Activated naive CD8-positive, alpha-beta T cell treated with anti-CD3 and anti-CD28 coated beads, Interleukin-2, amount 50 U/mL, for 24 hours (primary cell): Measurements from ENCODE around the gene STX1A.
A peak's percentile ranks its signal among the peaks of the same experiment; 100 is the strongest.
"Not testable (repeated sequence)": the region's sequence is repeated elsewhere in the genome, so short reads cannot be mapped to it uniquely, and the experiment has no call there.

ENCODE experiments used
- ATAC-seq: fragments of 150-1000 bp; cut with Tn5 transposase; one replicate; pipeline ENCODE4 v1.10.0; 2021
- DNase-seq: peaks from one replicate; pipeline ENCODE4 v3.0.0; 2021
- H3K27ac Mint-ChIP-seq: one replicate; pipeline ENCODE4 v1.8.0; 2021; ENCODE audit warnings: mild to moderate bottlenecking, mixed read lengths
- H3K27me3 Mint-ChIP-seq: one replicate; pipeline ENCODE4 v1.8.0; 2021; ENCODE audit warnings: mixed read lengths
- H3K36me3 Mint-ChIP-seq: one replicate; pipeline ENCODE4 v1.8.0; 2021; ENCODE audit warnings: low read depth, mixed read lengths
- H3K4me1 Mint-ChIP-seq: one replicate; pipeline ENCODE4 v1.8.0; 2021; ENCODE audit warnings: mixed read lengths
- H3K4me3 Mint-ChIP-seq: one replicate; pipeline ENCODE4 v1.8.0; 2021; ENCODE audit warnings: mild to moderate bottlenecking, moderate library complexity, mixed read lengths
- H3K9me3 Mint-ChIP-seq: one replicate; pipeline ENCODE4 v1.8.0; 2021; ENCODE audit warnings: mixed read lengths

STX1A gene

GRCh38 chr7:73722785-73723184 is 3.3 kb upstream of the STX1A start:
- ATAC-seq (no peak), DNase-seq (no peak)
- H3K9me3 Mint-ChIP-seq: no peaks in the 10 kb centered on the region
- H3K4me3 Mint-ChIP-seq: no peak overlapping the region
- peaks cover 12% of the 10 kb centered on the region for H3K4me1 Mint-ChIP-seq
- no peak overlapping the region for H3K27ac Mint-ChIP-seq
- no peaks in the 10 kb centered on the region for H3K36me3 Mint-ChIP-seq
- H3K27me3 Mint-ChIP-seq: peaks cover 18% of the 10 kb centered on the region

DNA sequence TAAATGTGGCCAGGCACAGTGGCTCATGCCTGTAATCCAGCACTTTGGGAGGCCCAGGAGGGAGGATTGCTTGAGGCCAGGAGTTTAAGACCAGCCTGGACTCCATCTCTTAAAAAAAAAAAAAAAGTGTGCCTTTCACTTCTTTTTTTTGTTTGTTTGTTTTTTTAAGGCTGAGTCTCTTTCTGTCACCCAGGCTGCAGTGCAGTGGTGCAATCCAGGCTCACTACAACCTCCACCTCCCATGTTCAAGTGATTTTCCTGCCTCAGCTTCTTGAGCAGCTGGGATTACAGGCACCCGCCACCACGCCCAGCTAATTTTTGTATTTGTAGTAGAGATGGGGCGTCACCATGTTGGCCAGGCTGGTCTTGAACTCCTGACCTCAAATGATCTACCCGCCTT is 2.7 kb upstream of the STX1A start:
- H3K27me3 Mint-ChIP-seq: peaks cover 18% of the 10 kb centered on the region
- not testable (repeated sequence) for ATAC-seq, H3K9me3 Mint-ChIP-seq, H3K27ac Mint-ChIP-seq, H3K36me3 Mint-ChIP-seq, H3K4me3 Mint-ChIP-seq, DNase-seq
- peaks cover 18% of the 10 kb centered on the region for H3K4me1 Mint-ChIP-seq

- H3K9me3 Mint-ChIP-seq: no peaks in the 10 kb centered on the region
- no peak overlapping the region for H3K27ac Mint-ChIP-seq
- H3K36me3 Mint-ChIP-seq: peaks cover 2% of the 10 kb centered on the region
- DNase-seq (no peak), ATAC-seq (no peak)
- H3K27me3 Mint-ChIP-seq: peaks cover 18% of the 10 kb centered on the region
- peaks cover 23% of the 10 kb centered on the region for H3K4me1 Mint-ChIP-seq
- H3K4me3 Mint-ChIP-seq: no peak overlapping the region
These were observed 1.9 kb upstream of the STX1A start for GRCh38 chr7:73721377-73721817.

DNA sequence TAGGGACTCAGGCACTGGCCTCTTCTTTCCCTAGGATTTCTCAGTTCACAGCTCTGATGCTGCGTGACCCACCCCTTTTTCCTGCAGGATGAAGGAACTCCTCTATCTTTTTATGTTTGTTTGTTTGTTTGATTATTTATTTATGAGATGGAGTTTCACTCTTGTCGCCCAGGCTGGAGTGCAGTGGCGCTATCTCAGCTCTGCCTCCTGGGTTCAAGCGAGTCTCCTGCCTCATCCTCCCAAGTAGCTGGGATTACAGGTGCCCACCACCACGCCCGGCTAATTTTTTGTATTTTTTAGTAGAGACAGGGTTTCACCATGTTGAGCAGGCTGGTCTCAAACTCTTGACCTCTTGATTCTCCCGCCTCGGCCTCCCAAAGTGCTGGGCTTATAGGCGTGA is 974 bp upstream of the STX1A start:
- peaks cover 33% of the 10 kb centered on the region for H3K4me1 Mint-ChIP-seq
- peaks cover 18% of the 10 kb centered on the region for H3K27me3 Mint-ChIP-seq
- not testable (repeated sequence) for ATAC-seq, H3K36me3 Mint-ChIP-seq, H3K9me3 Mint-ChIP-seq, DNase-seq
- peak overlapping the region; percentile 74 for H3K27ac Mint-ChIP-seq
- H3K4me3 Mint-ChIP-seq: peak overlapping the region; percentile 68

GRCh38 chr7:73719806-73720169 is 319 bp upstream of the STX1A start:
- Mint-ChIP-seq H3K36me3 (peaks cover 2% of the 10 kb centered on the region), H3K27me3 (peaks cover 16% of the 10 kb centered on the region), H3K27ac (peak overlapping the region; percentile 74), H3K9me3 (no peaks in the 10 kb centered on the region), H3K4me1 (peaks cover 37% of the 10 kb centered on the region), H3K4me3 (peak overlapping the region; percentile 68)
- no peak for DNase-seq
- no peak for ATAC-seq

DNA sequence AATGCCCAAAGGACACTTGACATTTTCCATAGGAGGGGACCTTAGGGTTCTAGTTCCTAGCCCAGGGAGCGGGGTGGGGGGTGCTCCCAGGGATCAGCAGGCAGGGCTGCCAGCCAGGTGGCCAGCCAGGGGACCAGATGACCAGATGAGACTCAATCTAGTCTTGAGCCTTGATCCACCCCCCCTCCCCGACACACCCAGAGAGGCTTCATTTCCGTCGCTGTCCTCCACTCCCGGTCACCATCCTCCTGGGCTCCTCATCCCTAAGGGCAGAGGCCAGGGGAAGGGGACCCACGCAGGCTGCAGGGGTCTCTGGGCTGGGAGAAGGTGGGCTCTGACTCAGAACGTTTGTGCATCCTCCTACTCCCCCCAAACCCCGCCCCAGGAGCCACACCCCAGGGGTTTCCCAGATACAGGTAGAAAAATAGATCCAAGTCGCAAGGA is 1.0 kb downstream of the STX1A start:
- peak overlapping the region; percentile 81 for H3K4me3 Mint-ChIP-seq
- H3K27ac Mint-ChIP-seq: peak overlapping the region; percentile 89
- peak; percentile 42 for DNase-seq
- ATAC-seq: no peak
- peaks cover 16% of the 10 kb centered on the region for H3K27me3 Mint-ChIP-seq
- H3K36me3 Mint-ChIP-seq: peaks cover 2% of the 10 kb centered on the region
- H3K9me3 Mint-ChIP-seq: no peaks in the 10 kb centered on the region
- H3K4me1 Mint-ChIP-seq: peaks cover 37% of the 10 kb centered on the region

DNA sequence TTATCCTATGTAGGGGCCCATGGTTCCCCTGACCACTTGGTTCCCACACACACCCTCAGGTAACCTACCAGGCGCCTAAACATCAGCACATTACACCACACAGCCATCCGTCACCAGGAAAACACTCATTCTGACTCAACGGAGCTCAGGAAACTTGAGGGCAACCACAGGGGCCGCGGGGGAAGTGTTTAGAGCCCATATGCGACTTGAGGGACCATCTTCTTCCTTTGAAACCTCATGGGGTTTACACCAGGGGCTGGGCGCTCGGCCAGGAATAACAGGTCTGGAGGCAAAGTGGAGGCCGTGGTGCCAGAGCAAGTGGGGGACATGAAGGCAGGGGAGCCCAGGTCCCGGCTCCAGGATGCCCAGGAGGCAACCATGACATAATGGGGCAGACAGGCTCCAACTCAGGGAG is 1.5 kb downstream of the STX1A start:
- H3K9me3 Mint-ChIP-seq: no peaks in the 10 kb centered on the region
- H3K27me3 Mint-ChIP-seq: peaks cover 16% of the 10 kb centered on the region
- peak; percentile 83 for DNase-seq
- peaks cover 37% of the 10 kb centered on the region for H3K4me1 Mint-ChIP-seq
- peak overlapping the region; percentile 89 for H3K27ac Mint-ChIP-seq
- peaks cover 3% of the 10 kb centered on the region for H3K36me3 Mint-ChIP-seq
- peak; percentile 71 for ATAC-seq
- H3K4me3 Mint-ChIP-seq: peak overlapping the region; percentile 81

DNA sequence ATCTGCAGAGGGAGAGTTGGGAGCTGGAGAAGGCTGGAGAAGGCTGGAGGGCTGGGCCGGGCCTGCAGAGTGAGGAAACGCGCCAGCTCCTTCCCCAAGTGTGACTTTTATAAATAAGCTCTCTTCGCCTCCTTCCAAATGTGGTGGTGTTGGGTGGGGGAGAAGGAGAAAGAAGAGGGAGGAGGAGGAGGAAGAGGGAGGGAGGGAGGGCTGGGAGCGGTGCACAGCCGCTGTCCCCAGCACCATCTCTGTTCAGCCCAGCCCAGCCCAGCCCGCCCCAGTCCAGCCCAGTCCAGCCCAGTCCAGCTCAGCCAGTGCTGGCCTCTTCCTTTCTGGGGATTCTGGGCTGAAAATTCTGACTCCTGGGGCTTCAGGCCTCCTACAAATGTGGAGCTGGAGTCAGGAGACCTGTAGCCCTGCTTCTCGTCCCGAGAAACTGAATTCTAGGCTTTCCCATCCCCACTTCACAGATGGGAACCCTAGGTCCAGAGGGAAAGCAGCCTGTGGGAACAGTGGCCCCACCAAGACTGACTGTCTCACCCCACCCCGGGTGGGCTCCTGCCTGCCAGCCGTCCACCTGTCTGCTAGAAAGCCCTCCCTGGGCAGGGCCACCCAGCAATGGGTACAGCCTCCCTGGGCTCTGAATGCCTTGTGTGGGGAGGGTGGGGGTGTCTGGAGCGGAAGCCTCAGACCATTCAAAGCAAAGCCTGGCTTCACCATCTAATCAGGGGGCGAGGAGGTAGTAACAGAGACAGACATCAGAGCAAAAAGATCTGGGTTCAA is 2.3 kb downstream of the STX1A start:
- peaks cover 3% of the 10 kb centered on the region for H3K36me3 Mint-ChIP-seq
- peak overlapping the region; percentile 89 for H3K27ac Mint-ChIP-seq
- H3K9me3 Mint-ChIP-seq: no peaks in the 10 kb centered on the region
- peaks cover 16% of the 10 kb centered on the region for H3K27me3 Mint-ChIP-seq
- peak overlapping the region; percentile 81 for H3K4me3 Mint-ChIP-seq
- DNase-seq (no peak), ATAC-seq (no peak)
- peaks cover 37% of the 10 kb centered on the region for H3K4me1 Mint-ChIP-seq

- no peak overlapping the region for H3K27ac Mint-ChIP-seq
- H3K27me3 Mint-ChIP-seq: peaks cover 13% of the 10 kb centered on the region
- H3K9me3 Mint-ChIP-seq: no peaks in the 10 kb centered on the region
- peaks cover 37% of the 10 kb centered on the region for H3K4me1 Mint-ChIP-seq
- DNase-seq (no peak), ATAC-seq (no peak)
- H3K36me3 Mint-ChIP-seq: peaks cover 3% of the 10 kb centered on the region
- H3K4me3 Mint-ChIP-seq: peak overlapping the region; percentile 8
These were observed 3.1 kb downstream of the STX1A start for GRCh38 chr7:73716318-73716890.

GRCh38 chr7:73715648-73716317 is 3.7 kb downstream of the STX1A start:
- H3K4me3 Mint-ChIP-seq: no peak overlapping the region
- no peaks in the 10 kb centered on the region for H3K9me3 Mint-ChIP-seq
- ATAC-seq: peak; percentile 85
- DNase-seq: peak; percentile 71
- peaks cover 11% of the 10 kb centered on the region for H3K27me3 Mint-ChIP-seq
- peaks cover 3% of the 10 kb centered on the region for H3K36me3 Mint-ChIP-seq
- peaks cover 37% of the 10 kb centered on the region for H3K4me1 Mint-ChIP-seq
- H3K27ac Mint-ChIP-seq: no peak overlapping the region

DNA sequence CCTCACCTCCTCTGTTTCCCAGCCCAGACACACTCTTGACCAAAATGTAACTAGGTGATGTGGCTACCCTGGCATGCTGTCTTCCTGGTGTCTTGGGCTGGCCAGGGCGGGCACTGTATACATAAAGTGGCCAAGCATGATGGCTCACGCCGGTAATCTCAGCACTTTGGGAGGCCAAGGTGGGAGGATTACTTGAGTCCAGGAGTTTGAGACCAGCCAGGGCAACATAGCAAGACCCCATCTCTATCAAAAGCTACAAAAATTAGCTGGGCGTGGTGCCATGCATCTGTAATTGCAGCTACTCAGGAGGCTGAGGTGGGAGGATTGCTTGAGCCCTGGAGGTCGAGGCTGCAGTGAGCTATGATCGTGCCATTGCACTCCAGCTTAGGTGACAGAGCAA is 6.2 kb downstream of the STX1A start:
- H3K27me3 Mint-ChIP-seq, ATAC-seq, DNase-seq, H3K27ac Mint-ChIP-seq, H3K9me3 Mint-ChIP-seq, H3K4me3 Mint-ChIP-seq, H3K36me3 Mint-ChIP-seq: not testable (repeated sequence)
- peaks cover 30% of the 10 kb centered on the region for H3K4me1 Mint-ChIP-seq

DNA sequence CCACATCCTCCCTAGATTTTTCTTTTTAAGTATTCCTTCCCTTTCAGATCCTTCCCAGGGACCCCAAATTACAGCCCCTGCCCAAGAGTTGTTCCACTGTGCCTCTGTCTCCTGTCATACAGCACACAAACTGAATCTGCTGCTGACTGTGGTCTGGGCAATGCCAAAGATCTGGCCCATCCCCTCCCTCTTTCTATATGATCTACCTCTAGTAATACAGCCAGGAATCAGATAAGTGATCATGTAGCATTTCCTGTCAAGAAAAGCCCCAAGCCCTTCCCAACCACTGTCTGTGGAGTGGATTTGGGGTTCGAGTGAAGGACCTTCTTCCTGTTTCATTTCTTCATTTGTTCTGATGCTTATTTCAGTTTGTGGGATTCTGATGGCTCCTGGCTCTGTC is 6.7 kb downstream of the STX1A start:
- H3K27me3 Mint-ChIP-seq: peaks cover 2% of the 10 kb centered on the region
- DNase-seq (no peak), ATAC-seq (no peak)
- H3K9me3 Mint-ChIP-seq: no peaks in the 10 kb centered on the region
- peaks cover 6% of the 10 kb centered on the region for H3K36me3 Mint-ChIP-seq
- H3K4me1 Mint-ChIP-seq: peaks cover 25% of the 10 kb centered on the region
- H3K4me3 Mint-ChIP-seq: no peak overlapping the region
- peak overlapping the region; percentile 16 for H3K27ac Mint-ChIP-seq

GRCh38 chr7:73708961-73709549 is 10.4 kb downstream of the STX1A start:
- ATAC-seq: no peak
- Mint-ChIP-seq H3K9me3 (no peaks in the 10 kb centered on the region), H3K27me3 (peaks cover 2% of the 10 kb centered on the region), H3K27ac (no peak overlapping the region), H3K36me3 (peaks cover 4% of the 10 kb centered on the region), H3K4me1 (peaks cover 11% of the 10 kb centered on the region), H3K4me3 (no peak overlapping the region)
- DNase-seq: no peak

GRCh38 chr7:73707045-73707631 is 12.3 kb downstream of the STX1A start:
- H3K9me3 Mint-ChIP-seq: no peaks in the 10 kb centered on the region
- no peak for ATAC-seq

More at GRCh38 chr7:73707045-73707631, 12.3 kb downstream of the STX1A start:
- Mint-ChIP-seq H3K27me3 (no peaks in the 10 kb centered on the region), H3K4me1 (peaks cover 14% of the 10 kb centered on the region), H3K36me3 (peaks cover 2% of the 10 kb centered on the region), H3K27ac (no peak overlapping the region), H3K4me3 (no peak overlapping the region)
- no peak for DNase-seq
